HFF-Myc (cell line): Measurements from ENCODE around the gene UFSP2.

Experiments
- DNase-seq: peaks from one replicate; pipeline ENCODE4 v3.0.0-alpha.2; 2011; ENCODE audit warnings: low read depth; ENCODE audit errors: extremely low read depth
- H3K4me3 ChIP-seq: replicated peaks from 2 replicates; pipeline ENCODE4 v1.5.1; 2011; ENCODE audit warnings: low read depth, mild to moderate bottlenecking, control low read depth, low read length
- CTCF ChIP-seq: IDR thresholded peaks from 2 replicates; pipeline ENCODE4 v1.5.1; 2012; ENCODE audit warnings: mild to moderate bottlenecking, low read depth, low read length, control low read depth; ENCODE audit errors: missing control alignments

UFSP2 gene

DNA sequence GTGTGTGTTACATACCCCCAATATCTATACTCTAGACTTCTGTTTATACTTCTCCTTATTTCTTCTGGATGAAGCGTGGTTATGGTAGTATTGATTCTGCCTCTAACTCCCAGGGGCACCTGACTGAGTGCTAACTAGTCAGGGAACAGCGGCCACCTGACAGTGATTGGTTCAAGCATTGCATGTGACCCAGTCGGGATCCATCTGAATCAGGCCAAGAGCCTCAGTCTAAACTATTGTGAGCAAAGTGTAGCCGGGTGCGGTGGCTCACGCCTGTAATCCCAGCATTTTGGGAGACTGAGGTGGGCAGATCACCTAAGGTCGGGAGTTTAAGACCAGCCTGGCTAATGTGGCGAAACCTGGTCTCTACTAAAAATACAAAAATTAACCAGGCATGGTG lies 35.8 kb upstream of the UFSP2 start:
- DNase-seq = no peak
- TF ChIP-seq CTCF = no peak

GRCh38 chr4:185457136-185457535 lies 31.4 kb upstream of the UFSP2 start:
- DNase-seq = no peak
- TF ChIP-seq CTCF = no peak
- H3K4me3 ChIP-seq = no peak overlapping the region

More for the DNA sequence above, 35.8 kb upstream of the UFSP2 start:
- no peak overlapping the region for H3K4me3 ChIP-seq

DNA sequence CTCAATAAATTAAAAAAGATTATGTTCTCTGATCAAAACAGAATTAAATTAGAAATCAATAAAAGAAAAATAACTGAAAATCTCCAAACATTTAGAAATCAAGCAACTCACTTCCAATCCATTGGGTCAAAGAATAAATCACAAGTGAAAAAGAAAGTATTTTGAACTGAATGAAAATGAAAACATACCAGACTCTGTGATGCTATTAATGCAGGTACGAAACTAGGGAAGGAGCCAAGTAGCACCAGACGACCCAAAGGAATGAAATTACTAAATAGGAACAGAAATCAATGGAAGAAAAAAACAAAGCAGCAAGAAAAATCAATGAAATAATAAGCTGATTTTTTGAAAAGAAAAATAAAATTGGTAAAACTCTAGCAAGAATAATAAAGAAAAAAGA lies 30.4 kb upstream of the UFSP2 start:
- no peak for TF ChIP-seq CTCF
- no peak for DNase-seq

DNA sequence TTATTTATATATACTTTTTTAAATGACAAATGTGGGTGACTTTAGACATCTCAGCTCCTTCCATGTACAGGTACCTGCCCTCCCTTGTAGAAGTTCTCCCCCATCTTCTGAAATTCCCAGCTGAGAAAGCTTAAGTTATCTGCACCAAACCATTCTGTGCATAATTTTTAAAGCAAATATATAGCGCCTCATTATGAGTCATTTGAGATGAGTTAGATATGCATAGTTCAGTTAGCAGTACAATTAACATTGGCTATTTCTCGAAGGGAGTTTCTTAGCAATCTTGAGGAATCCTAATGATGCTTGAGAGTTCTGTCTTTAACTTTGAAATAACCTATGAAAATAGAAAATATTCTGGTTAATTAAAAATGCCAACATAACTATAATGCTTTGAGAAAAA lies 19.4 kb upstream of the UFSP2 start:
- no peak for TF ChIP-seq CTCF

More for the DNA sequence above, 30.4 kb upstream of the UFSP2 start:
- no peak overlapping the region for H3K4me3 ChIP-seq

DNA sequence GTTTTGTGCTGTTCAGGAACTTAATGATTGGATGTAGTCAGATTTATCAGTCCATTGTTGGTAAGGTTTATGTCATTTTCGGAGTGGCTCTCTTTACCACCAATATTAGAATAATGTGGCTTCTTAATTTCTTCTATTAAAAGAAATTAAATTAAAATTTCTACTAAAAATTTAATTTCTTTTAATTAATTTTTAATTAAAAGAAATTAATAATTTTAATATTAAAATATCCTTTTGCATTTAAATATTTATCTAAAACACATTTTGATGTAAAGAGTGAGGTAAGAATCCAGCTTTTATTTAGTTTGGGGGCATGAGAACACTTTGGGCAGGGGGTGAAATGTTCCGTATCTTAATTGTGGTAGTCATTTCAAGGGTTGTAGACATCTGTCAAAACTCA lies 15.7 kb upstream of the UFSP2 start:
- no peak for DNase-seq
- no peak for TF ChIP-seq CTCF
- H3K4me3 ChIP-seq = no peak overlapping the region

More for the DNA sequence above, 19.4 kb upstream of the UFSP2 start:
- DNase-seq = no peak
- no peak overlapping the region for H3K4me3 ChIP-seq

- no peak for DNase-seq
- no peak for TF ChIP-seq CTCF
- H3K4me3 ChIP-seq = no peak overlapping the region
Observed at GRCh38 chr4:185437809-185438208, 12.0 kb upstream of the UFSP2 start.

DNA sequence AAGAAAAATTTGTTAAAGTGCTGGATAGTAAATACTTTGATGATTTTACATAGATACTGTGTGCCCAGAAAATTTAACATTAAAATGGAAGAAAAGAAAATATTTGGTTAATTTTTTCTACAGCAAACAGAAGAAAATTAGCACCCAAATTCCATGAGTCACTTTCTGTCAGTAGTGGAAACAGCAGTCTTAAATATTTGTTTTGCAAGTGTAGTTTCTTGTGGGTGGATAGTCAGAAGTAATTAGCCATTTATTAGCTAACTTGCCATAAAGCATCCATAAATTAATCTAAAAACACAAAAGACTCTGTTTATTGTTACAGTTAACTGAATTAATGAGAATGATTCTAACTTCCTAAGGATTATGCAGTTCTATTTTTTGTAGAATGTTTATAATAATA lies 9.7 kb upstream of the UFSP2 start:
- no peak for TF ChIP-seq CTCF
- DNase-seq = no peak
- no peak overlapping the region for H3K4me3 ChIP-seq
